Activated CD4-positive, alpha-beta T cell treated with anti-CD3 and anti-CD28 coated beads, Interleukin-2, amount 10 ng/mL, durations not matched to agents 24 days and 14 days (primary cell): Measurements from ENCODE around the gene CMTM7. TPM values are rescaled to one million over a fixed set of nuclear protein-coding genes. Genes with fewer than 3 reads are reported as not detected.
A peak's percentile ranks its signal among the peaks of the same experiment; 100 is the strongest.

Experiments
- DNase-seq: peaks from one replicate; pipeline ENCODE4 v3.0.0; 2022
- H3K27ac Mint-ChIP-seq: one replicate; pipeline ENCODE4 v1.8.0; 2022; ENCODE audit warnings: mild to moderate bottlenecking, mixed read lengths
- H3K27me3 Mint-ChIP-seq: one replicate; pipeline ENCODE4 v1.8.0; 2022; ENCODE audit warnings: mixed read lengths
- H3K36me3 Mint-ChIP-seq: one replicate; pipeline ENCODE4 v1.8.0; 2022; ENCODE audit warnings: low read depth, mild to moderate bottlenecking, mixed read lengths
- H3K4me1 Mint-ChIP-seq: one replicate; pipeline ENCODE4 v1.8.0; 2021; ENCODE audit warnings: mixed read lengths
- H3K4me3 Mint-ChIP-seq: one replicate; pipeline ENCODE4 v1.8.0; 2022; ENCODE audit warnings: mild to moderate bottlenecking, moderate library complexity, mixed read lengths
- H3K9me3 Mint-ChIP-seq: one replicate; pipeline ENCODE4 v1.8.0; 2021; ENCODE audit warnings: mixed read lengths
- intact Hi-C: fragments of 100-400 bp; cut with micrococcal nuclease; formaldehyde crosslinking; loops from one replicate; pipeline ENCODE4 v1.15.1; 2023
- total RNA-seq: library from RNA; stranded (reverse); gene quantifications from 2 replicates; pipeline ENCODE4 v1.2.3, GENCODE V29; 2022

CMTM7 gene
- total RNA-seq, 1 donor from 2014 or later: 45.0 TPM

DNA sequence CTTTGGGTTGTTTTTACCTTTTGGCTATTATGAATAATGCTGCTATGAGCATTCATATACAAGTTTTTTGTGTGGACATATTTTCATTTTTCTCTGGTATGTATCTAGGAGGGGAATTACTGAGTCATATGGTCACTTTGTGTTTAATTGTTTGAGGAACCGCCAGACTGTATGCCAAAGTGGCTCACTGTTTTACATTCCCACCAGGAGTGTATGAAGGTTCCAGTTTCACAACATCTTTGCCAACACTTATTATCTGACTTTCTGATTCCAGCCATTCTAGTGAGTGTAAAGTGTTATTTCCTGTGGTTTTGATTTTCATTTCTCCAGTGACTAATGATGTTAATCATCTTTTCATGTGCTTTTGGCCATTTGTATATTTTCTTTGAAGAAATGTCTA lies 51.8 kb downstream of the CMTM7 start:
- Mint-ChIP-seq H3K4me1 (peaks cover 49% of the 10 kb centered on the region), H3K4me3 (no peak overlapping the region), H3K9me3 (peaks cover 12% of the 10 kb centered on the region), H3K27me3 (no peaks in the 10 kb centered on the region), H3K27ac (peak overlapping the region; percentile 31), H3K36me3 (peaks cover 54% of the 10 kb centered on the region)
- intact Hi-C loops: loop anchor here (1.0 kb wide), 1 partner anchor 17 kb away; no protein-coding TSS in a partner anchor
- DNase-seq: no peak

GRCh38 chr3:32447865-32448400 lies 56.3 kb downstream of the CMTM7 start:
- no peaks in the 10 kb centered on the region for H3K27me3 Mint-ChIP-seq
- peak overlapping the region; percentile 1 for H3K27ac Mint-ChIP-seq
- DNase-seq: no peak
- no peak overlapping the region for H3K4me3 Mint-ChIP-seq
- intact Hi-C loops: no loop called here
- peaks cover 12% of the 10 kb centered on the region for H3K9me3 Mint-ChIP-seq
- H3K36me3 Mint-ChIP-seq: peaks cover 56% of the 10 kb centered on the region
- H3K4me1 Mint-ChIP-seq: peaks cover 27% of the 10 kb centered on the region

DNA sequence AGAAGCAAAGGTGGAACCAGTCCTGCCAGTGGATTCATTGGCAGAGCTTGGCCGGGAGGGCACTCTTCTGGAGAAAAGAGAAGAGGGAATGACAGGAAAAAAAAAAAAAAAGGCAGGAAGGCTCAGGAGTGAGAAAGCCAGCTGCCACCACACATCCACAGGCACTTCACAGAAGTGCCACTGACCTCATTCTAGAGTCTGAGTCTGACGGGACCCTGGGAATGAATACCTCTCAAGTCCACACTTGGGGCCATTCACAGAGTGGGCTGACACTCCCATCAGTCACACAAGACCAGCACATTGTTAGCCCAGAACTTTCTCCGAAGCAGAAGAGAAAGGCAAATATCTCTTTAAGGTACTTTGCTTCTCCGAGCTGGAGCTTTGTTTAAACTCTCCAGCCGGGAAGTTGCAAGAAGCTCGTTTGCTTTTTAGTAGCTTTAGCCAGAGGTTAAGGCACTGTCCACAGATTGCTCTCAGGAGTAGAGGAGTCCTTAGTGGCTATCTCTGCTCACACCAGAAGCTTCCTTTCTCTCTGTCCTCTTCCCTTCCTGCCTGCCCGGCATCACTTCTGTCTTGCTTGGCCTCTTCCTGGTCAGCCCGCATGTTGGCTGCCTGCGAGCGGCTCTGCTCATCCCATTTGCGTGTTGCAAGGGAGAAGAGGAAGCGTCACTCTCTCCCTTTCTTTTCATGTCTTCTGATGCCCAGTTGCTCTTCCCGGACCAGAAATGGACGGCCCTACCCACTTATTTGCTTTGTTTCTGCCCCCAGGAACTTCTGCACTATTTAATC lies 57.2 kb downstream of the CMTM7 start:
- peaks cover 21% of the 10 kb centered on the region for H3K4me1 Mint-ChIP-seq
- no peaks in the 10 kb centered on the region for H3K27me3 Mint-ChIP-seq
- peaks cover 9% of the 10 kb centered on the region for H3K9me3 Mint-ChIP-seq
- no peak overlapping the region for H3K27ac Mint-ChIP-seq
- peaks cover 58% of the 10 kb centered on the region for H3K36me3 Mint-ChIP-seq
- DNase-seq: no peak
- H3K4me3 Mint-ChIP-seq: no peak overlapping the region
- intact Hi-C loops: no loop called here

DNA sequence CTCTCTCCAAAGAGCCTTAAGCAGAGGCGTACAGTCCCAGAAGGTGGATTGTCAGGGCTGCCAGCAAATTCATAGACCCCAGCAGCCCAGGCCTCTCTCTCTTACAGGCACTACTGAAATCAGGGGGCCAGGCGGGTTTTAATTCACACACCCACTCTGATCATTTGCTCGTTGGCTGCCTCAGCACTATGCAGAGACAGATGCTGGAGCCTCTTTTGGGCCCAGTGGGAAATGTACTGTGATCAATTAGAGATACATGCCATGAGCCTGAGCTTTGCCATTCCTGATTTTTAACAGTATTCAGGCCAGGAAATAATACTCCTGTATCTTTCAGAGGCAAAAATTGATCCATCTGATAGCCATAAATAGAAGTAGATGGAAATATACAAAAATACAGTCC lies 58.0 kb downstream of the CMTM7 start:
- DNase-seq: no peak
- Mint-ChIP-seq H3K27ac (no peak overlapping the region), H3K27me3 (no peaks in the 10 kb centered on the region), H3K4me3 (no peak overlapping the region), H3K4me1 (peaks cover 19% of the 10 kb centered on the region), H3K36me3 (peaks cover 62% of the 10 kb centered on the region), H3K9me3 (peaks cover 9% of the 10 kb centered on the region)
- intact Hi-C loops: no loop called here

- peaks cover 24% of the 10 kb centered on the region for H3K4me1 Mint-ChIP-seq
- peaks cover 62% of the 10 kb centered on the region for H3K36me3 Mint-ChIP-seq
- H3K4me3 Mint-ChIP-seq: no peak overlapping the region
- no peak for DNase-seq
- H3K27ac Mint-ChIP-seq: peak overlapping the region; percentile 9
- peaks cover 4% of the 10 kb centered on the region for H3K9me3 Mint-ChIP-seq
- H3K27me3 Mint-ChIP-seq: no peaks in the 10 kb centered on the region
- intact Hi-C loops: no loop called here
Observed at GRCh38 chr3:32450426-32450825, 58.8 kb downstream of the CMTM7 start.

GRCh38 chr3:32450992-32451659 lies 59.5 kb downstream of the CMTM7 start:
- peaks cover 4% of the 10 kb centered on the region for H3K9me3 Mint-ChIP-seq
- no peaks in the 10 kb centered on the region for H3K27me3 Mint-ChIP-seq
- H3K4me3 Mint-ChIP-seq: no peak overlapping the region
- intact Hi-C loops: no loop called here
- no peak overlapping the region for H3K27ac Mint-ChIP-seq
- peaks cover 30% of the 10 kb centered on the region for H3K4me1 Mint-ChIP-seq
- no peak for DNase-seq
- peaks cover 59% of the 10 kb centered on the region for H3K36me3 Mint-ChIP-seq

- Mint-ChIP-seq H3K27ac (no peak overlapping the region), H3K9me3 (peaks cover 2% of the 10 kb centered on the region), H3K27me3 (no peaks in the 10 kb centered on the region), H3K4me3 (no peak overlapping the region), H3K4me1 (peaks cover 31% of the 10 kb centered on the region), H3K36me3 (peaks cover 50% of the 10 kb centered on the region)
- no peak for DNase-seq
- intact Hi-C loops: no loop called here
Observed at GRCh38 chr3:32452009-32452408, 60.4 kb downstream of the CMTM7 start.

DNA sequence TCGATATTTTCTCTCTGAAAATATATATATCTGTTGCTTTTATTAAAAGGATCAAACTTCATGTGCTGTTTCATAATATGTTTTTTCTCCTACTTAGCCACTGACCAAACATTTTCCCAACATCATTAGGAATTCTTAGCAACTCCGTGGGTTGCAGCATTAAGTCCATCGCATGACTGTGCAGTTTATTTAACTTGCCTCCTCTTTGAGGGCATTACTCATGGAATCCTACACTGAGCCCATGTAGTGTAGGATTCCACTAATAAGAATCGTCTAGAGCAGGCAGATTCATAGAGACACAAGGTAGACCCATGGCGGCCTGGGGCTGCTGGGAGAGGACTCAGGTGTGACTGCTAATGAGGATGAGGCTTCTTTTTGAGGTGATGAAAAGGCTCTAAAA lies 61.7 kb downstream of the CMTM7 start:
- Mint-ChIP-seq H3K4me3 (no peak overlapping the region), H3K36me3 (peaks cover 44% of the 10 kb centered on the region), H3K27me3 (no peaks in the 10 kb centered on the region), H3K9me3 (no peaks in the 10 kb centered on the region), H3K4me1 (peaks cover 34% of the 10 kb centered on the region), H3K27ac (no peak overlapping the region)
- no peak for DNase-seq
- intact Hi-C loops: no loop called here

- Mint-ChIP-seq H3K27me3 (no peaks in the 10 kb centered on the region), H3K4me1 (peaks cover 34% of the 10 kb centered on the region), H3K9me3 (no peaks in the 10 kb centered on the region), H3K27ac (no peak overlapping the region), H3K36me3 (peaks cover 42% of the 10 kb centered on the region), H3K4me3 (no peak overlapping the region)
- intact Hi-C loops: no loop called here
- no peak for DNase-seq
Observed at GRCh38 chr3:32454111-32454510, 62.5 kb downstream of the CMTM7 start.

GRCh38 chr3:32454731-32455608 lies 63.3 kb downstream of the CMTM7 start:
- Mint-ChIP-seq H3K4me1 (peaks cover 35% of the 10 kb centered on the region), H3K27ac (peak overlapping the region; percentile 72), H3K27me3 (no peaks in the 10 kb centered on the region), H3K9me3 (no peaks in the 10 kb centered on the region), H3K36me3 (peaks cover 39% of the 10 kb centered on the region), H3K4me3 (no peak overlapping the region)
- DNase-seq: no peak
- intact Hi-C loops: loop anchor here (5.0 kb wide), 1 partner anchor 33 kb away; no protein-coding TSS in a partner anchor

DNA sequence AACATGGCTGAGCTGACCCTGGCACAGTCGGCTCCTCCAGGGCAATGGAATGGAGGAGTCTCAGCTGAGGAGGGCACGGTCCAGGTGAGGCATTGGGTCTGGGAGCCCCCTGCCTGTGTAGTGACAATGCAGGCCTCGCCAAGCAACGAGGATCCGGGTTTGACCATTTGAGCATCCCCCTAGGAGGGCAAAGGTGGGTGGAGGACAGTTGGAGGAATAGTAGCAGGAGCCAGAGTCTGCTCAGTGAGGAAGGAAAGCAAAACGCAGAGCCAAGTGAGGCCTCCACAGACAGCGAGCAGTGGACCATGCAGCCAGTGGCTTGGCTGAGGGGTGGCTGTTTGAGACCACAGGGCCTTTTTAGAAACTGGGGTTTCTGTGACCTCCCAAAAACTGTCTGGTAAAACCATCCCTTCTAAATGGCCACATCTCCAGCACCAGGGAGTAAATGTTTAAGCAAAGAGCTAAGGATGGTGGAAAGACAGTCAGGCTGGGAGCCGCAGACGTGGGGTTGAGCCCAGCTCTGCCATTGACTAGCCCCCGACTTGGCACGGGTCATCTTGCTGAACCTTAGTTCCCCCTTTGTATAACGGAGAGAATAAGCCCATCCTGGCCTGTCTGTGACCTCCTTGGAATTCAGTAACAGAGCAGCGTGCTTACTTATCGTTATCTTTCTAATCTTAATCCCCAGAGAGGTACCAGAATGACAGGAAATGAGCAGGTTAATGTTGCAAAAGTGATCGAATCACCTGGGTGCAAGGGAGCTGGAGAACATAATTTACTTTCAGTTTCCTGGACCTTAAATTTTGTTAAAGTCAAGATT lies 64.2 kb downstream of the CMTM7 start:
- peak; percentile 69 for DNase-seq
- Mint-ChIP-seq H3K4me3 (peak overlapping the region; percentile 30), H3K36me3 (peaks cover 34% of the 10 kb centered on the region), H3K4me1 (peaks cover 40% of the 10 kb centered on the region), H3K27ac (peak overlapping the region; percentile 48), H3K9me3 (no peaks in the 10 kb centered on the region), H3K27me3 (no peaks in the 10 kb centered on the region)
- intact Hi-C loops: loop anchor here (5.0 kb wide), 1 partner anchor 34 kb away; no protein-coding TSS in a partner anchor

DNA sequence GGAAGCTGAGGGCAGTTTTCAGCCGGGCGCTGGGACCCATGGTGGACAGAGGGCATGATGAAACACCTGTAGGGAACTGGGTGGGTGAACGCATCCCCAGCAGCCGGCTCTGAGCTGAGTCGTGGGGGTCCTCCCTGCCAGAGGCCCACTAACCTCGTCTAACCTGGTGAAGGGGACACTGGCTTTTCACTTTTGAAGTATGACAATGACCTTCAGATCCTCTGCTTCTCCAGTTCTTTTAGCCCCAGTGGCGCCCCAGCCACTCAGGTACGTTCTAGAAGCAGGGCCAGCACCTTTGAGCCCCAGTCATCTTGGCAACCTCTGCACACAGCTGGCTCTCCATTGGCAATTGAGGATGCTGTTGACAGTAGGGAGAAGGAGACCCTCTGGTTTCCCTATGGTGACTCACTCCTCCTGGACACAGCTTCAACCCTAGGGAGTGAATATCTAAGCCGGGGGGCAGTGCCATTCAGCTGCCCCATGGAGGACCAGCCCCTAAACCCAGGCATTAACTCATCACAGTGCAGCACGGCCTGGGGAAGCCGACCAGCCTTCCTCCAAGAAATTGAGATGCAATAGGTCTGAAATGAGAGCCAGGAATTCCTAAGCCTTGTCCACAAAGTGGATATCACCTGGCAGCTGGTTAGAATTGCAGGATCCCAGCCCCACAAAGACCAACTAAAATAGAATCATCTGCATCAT lies 64.9 kb downstream of the CMTM7 start:
- H3K4me1 Mint-ChIP-seq: peaks cover 42% of the 10 kb centered on the region
- no peak for DNase-seq
- H3K9me3 Mint-ChIP-seq: no peaks in the 10 kb centered on the region
- H3K36me3 Mint-ChIP-seq: peaks cover 32% of the 10 kb centered on the region
- intact Hi-C loops: loop anchor here (5.0 kb wide), 1 partner anchor 34 kb away; no protein-coding TSS in a partner anchor
- H3K27me3 Mint-ChIP-seq: no peaks in the 10 kb centered on the region
- peak overlapping the region; percentile 90 for H3K27ac Mint-ChIP-seq
- H3K4me3 Mint-ChIP-seq: peak overlapping the region; percentile 30
